Fibroblast of pulmonary artery (primary cell): ENCODE measurements around the gene HIPK2.

ENCODE experiments used
- DNase-seq: peaks from one replicate; pipeline ENCODE4 v3.0.0-alpha.2; 2010; ENCODE audit warnings: low read depth
- H3K4me3 ChIP-seq: replicated peaks from 2 replicates; pipeline ENCODE4 v1.5.1; 2011; ENCODE audit warnings: low read depth, mild to moderate bottlenecking, control low read depth, low read length, moderate library complexity
- TF ChIP-seq, protein P1 (sequence below): IDR thresholded peaks from 2 replicates; pipeline ENCODE4 v1.5.1; 2011; ENCODE audit warnings: mild to moderate bottlenecking, control low read depth, low read length, inconsistent platforms; ENCODE audit errors: missing control alignments

Gene HIPK2

DNA sequence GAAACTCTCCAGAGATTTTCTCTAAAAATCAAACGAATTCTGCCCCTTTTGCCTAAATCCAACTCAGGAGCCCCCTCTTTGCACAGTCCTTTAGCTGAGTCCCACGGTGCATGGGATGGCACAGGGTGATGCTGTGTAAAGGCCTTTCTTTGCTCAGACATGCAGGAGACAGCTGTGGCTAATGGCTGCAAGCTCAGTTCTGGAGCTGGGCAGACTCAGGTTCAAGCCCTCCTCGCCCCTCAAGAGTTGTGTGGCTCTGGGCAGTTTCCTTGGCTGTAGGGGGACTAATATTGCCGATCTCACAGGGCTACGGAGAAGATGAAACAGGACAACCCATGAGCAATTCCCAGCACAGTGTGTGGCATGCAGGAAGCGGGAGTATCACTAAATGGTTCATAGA is 211.7 kb downstream of the HIPK2 start:
- TF ChIP-seq, protein P1, sequence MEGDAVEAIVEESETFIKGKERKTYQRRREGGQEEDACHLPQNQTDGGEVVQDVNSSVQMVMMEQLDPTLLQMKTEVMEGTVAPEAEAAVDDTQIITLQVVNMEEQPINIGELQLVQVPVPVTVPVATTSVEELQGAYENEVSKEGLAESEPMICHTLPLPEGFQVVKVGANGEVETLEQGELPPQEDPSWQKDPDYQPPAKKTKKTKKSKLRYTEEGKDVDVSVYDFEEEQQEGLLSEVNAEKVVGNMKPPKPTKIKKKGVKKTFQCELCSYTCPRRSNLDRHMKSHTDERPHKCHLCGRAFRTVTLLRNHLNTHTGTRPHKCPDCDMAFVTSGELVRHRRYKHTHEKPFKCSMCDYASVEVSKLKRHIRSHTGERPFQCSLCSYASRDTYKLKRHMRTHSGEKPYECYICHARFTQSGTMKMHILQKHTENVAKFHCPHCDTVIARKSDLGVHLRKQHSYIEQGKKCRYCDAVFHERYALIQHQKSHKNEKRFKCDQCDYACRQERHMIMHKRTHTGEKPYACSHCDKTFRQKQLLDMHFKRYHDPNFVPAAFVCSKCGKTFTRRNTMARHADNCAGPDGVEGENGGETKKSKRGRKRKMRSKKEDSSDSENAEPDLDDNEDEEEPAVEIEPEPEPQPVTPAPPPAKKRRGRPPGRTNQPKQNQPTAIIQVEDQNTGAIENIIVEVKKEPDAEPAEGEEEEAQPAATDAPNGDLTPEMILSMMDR: no peak
- no peak for DNase-seq
- no peak overlapping the region for H3K4me3 ChIP-seq

DNA sequence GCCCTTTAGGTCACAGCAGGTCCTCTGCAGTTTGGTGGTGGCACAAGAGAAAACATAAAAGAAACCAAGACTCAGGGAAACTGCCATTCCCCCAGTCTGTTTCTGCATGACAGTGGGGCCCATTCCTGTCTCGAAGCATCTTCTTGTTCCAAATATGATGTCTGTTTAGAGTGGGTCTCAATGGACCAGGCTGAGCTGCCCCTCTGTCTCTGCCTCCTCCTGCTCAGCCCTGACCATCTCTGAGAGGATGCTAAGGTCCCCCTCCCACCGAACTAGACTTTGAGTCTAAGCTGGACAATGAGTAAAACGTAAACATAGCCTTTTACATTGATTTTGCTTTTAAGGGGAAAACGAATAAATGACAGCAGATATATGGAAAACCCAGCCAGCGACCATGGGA is 213.9 kb downstream of the HIPK2 start:
- TF ChIP-seq, protein P1: no peak
- DNase-seq: no peak
- no peak overlapping the region for H3K4me3 ChIP-seq

DNA sequence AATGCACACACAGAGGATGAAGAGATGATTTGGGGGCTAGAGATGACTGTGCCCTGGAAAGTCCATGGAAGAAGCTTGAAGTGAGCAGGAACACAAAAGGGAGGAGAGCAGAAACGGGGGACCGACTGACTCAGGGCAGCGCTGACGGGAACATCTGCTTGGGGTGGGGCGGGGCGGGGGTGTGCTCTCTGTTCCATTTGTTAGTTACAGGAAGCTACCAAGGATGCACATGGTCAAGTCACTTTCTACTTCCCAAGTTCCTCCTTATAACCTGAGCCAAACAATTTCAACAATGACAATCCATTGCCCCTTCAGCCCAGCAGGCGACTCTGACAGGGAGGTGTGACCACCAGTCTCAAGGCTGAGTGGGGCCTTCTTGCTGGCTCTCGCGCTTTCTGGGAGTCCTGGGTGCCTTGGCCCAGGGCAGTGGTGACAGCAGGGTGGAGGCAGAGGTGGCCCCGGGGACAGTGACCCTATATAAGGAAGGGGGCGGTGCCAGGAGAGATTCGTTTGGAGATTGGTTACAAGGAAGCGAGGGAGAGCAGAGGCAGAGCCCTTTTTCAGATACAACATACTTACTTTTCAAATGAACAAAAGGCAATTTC is 214.7 kb downstream of the HIPK2 start:
- DNase-seq: no peak
- TF ChIP-seq, protein P1: no peak

DNA sequence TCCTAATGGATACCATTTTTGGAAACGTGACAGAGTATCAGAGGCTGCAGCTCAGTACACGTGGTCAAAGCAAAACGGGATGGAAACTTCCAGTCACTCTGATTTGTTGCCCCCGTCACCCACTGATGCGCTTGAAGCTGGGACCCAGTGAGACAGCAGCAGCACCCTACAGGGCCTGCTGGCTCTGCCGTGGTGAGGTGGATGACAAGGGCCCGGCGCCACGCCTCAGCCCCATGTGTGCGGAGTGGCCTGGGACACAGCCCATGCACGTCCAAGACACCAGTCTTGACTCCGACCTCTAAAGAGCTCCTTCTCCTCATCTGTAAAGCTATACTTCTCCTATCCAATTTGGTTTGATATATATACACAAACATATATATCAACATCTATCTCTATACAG is 215.3 kb downstream of the HIPK2 start:
- no peak for DNase-seq
- no peak overlapping the region for H3K4me3 ChIP-seq
- TF ChIP-seq, protein P1: no peak

More for the DNA sequence above, 214.7 kb downstream of the HIPK2 start:
- no peak overlapping the region for H3K4me3 ChIP-seq

DNA sequence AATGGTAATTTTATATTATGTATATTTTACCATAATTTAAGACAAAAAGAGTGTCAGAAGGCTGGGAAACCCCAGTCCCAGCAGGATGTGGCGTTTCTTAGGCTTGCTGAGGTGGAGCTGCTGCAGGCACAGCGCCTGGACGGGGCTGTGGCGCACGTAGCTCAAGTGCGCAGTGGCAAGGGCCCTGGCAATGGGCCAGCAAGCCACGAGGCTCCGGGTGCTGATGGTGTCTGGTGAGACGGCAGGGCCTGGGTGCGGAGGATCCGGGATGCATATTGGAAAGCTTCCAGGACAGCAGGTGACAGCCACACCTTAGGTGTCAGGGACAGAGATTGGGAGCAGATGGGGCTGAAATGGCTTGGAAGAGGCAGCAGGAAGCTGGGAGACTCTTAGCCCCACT is 217.1 kb downstream of the HIPK2 start:
- H3K4me3 ChIP-seq: no peak overlapping the region
- TF ChIP-seq, protein P1: no peak
- DNase-seq: no peak

DNA sequence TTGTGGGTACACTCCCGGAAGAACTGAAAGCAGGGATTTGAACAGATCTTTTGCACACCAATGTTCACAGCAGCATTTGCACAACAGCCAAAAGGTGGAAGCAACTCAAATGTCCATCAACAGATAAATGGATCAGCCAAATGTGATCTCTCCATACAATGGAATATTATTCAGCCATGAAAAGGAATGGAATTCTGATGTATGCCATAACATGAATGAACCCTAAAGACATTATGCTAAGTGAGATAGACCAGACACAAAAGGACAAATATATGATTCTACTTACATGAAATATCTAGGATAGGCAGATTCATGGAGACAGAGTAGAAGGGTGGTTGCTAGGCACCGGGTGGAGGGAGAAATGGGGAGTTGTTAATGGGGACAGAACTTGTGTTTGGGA is 217.6 kb downstream of the HIPK2 start:
- H3K4me3 ChIP-seq: no peak overlapping the region
- TF ChIP-seq, protein P1: no peak
- DNase-seq: no peak

DNA sequence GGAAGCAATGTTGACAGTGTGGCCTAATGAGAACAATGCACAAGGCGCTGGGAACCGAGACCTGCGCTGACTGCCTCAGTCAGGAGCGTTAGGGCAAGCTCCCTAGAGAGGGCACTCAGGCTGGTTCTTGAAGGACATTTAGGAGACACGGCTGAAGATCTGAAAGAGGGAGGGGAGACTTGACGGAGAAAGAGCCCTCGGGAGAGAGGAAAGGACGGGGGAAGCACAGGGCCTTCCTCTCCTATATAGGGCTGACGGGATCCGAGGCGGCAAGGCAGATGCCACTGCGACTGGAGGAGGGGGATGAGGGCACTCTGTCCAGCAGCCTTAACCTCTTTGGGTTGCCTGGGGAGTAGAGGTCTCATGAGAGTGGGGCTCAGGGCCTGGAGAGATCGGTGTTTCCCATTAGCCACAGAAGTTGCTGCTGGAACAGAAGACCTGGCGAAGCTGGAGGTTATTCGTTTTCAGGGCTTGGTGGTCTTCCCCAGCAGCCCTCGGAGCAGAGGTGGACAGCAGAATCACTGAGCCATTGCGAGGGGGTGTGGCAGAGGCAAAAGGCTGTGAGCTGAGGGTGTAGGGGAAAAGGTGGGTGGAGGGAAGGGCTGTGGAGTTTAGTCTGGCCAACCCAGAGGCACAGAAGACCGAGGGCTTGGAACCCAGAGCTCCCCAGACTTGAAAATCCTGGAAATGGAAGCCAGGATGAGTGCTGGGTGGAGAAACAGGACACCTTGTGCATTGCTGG is 218.3 kb downstream of the HIPK2 start:
- no peak for DNase-seq
- H3K4me3 ChIP-seq: no peak overlapping the region
- TF ChIP-seq, protein P1: no peak
